ENCODE measurements around the gene GCFC2. TPM values are rescaled to one million over a fixed set of nuclear protein-coding genes. Genes with fewer than 3 reads are reported as not detected.
A peak's percentile ranks its signal among the peaks of the same experiment; 100 is the strongest.

The GCFC2 gene
- total RNA-seq, 1 experiment from 2014 or later, result 18.3 TPM

GRCh38 chr2:75666911-75667310 is 43.8 kb downstream of the GCFC2 start:
- no peak overlapping the region for H3K4me3 Mint-ChIP-seq
- peaks cover 9 to 37% (median 35%) of the 10 kb centered on the region in 3 experiments; a peak in 6 of 7 replicates for H3K36me3 Mint-ChIP-seq (ENCODE audit: insufficient read depth in 1 of 3, low read depth in 3 of 3)
- H2BK120ac ChIP-seq (ENCODE audit: low read depth, low read length, poor library complexity, severe bottlenecking), result no peak overlapping the region
- WGBS (ENCODE audit: extremely low coverage, insufficient read length, low lambda C conversion rate), result no CpG with 5 or more reads among the region's 6 CpGs
- TF ChIP-seq CTCF (conservative IDR thresholded peaks at IDR 0.05), result no peak
- H3K27me3 ChIP-seq (ENCODE audit: insufficient read depth, low read length), result no peaks in the 10 kb centered on the region
- no peak overlapping the region for H3T11ph ChIP-seq (ENCODE audit: low read length)
- no peaks in the 10 kb centered on the region for H3K79me2 ChIP-seq (ENCODE audit: insufficient read depth, low read length)
- H3K56ac ChIP-seq (ENCODE audit: insufficient read length, low read depth, low read length), result no peak overlapping the region
- H3K23ac ChIP-seq (ENCODE audit: insufficient read length, low read depth, low read length), result no peak overlapping the region
- DNase-seq, result no peak
- no peak overlapping the region for H4K5ac ChIP-seq (ENCODE audit: insufficient read length, low read depth, low read length)
- H3K9me3 ChIP-seq (ENCODE audit: control insufficient read depth, low read depth, low read length), result no peaks in the 10 kb centered on the region
- no peak overlapping the region for H3K14ac ChIP-seq (ENCODE audit: insufficient read depth, low read length)
- H3K27ac ChIP-seq (ENCODE audit: insufficient read length, low read depth, low read length), result no peak overlapping the region
- H4K8ac ChIP-seq (replicated peaks; ENCODE audit: insufficient read length, low read depth, low read length), result no peak overlapping the region
- no peak overlapping the region for H3K9ac ChIP-seq (ENCODE audit: extremely low read depth, insufficient read length, low read length)
- no peaks in the 10 kb centered on the region for H3K27me3 Mint-ChIP-seq (ENCODE audit: low read depth)
- H4K91ac ChIP-seq (ENCODE audit: insufficient read length, low read depth, low read length), result no peak overlapping the region
- no peak overlapping the region for H2BK15ac ChIP-seq (ENCODE audit: low read depth, low read length)
- no peak overlapping the region for H2AK5ac ChIP-seq (ENCODE audit: insufficient read length, low read length)
- H2AFZ ChIP-seq (ENCODE audit: low read length), result no peak overlapping the region
- no peak overlapping the region for H3K18ac ChIP-seq (ENCODE audit: insufficient read length, low read depth, low read length)
- no peak overlapping the region for H2BK5ac ChIP-seq (ENCODE audit: insufficient read length, low read length)
- no peaks in the 10 kb centered on the region for H3K79me1 ChIP-seq (ENCODE audit: insufficient read depth, low read depth, low read length, poor library complexity, severe bottlenecking)
- H3K4me1 Mint-ChIP-seq, result peaks cover 10 to 15% of the 10 kb centered on the region in 2 experiments
- H3K4me1 ChIP-seq (ENCODE audit: insufficient read depth, low read length), result no peaks in the 10 kb centered on the region
- no peak overlapping the region for H3K4ac ChIP-seq (ENCODE audit: low read depth, low read length)
- H2BK12ac ChIP-seq (ENCODE audit: insufficient read length, low read depth, low read length), result no peak overlapping the region
- no peak overlapping the region for H3K4me2 ChIP-seq (ENCODE audit: insufficient read depth, insufficient read length, low read length)
- H2BK20ac ChIP-seq (ENCODE audit: low read depth, low read length, poor library complexity, severe bottlenecking), result no peak overlapping the region
- H3K23me2 ChIP-seq (ENCODE audit: insufficient read length, low read depth, low read length, poor library complexity, severe bottlenecking), result no peaks in the 10 kb centered on the region
- H3K27ac Mint-ChIP-seq, result 0 out of 7 replicates have a peak overlapping the region, but pooled peaks of 1 of the 3 experiments have one; percentile 66
- H3K9me3 Mint-ChIP-seq, result no peaks in the 10 kb centered on the region
- H4K20me1 ChIP-seq (ENCODE audit: control insufficient read depth, insufficient read depth, insufficient read length), result no peaks in the 10 kb centered on the region
